Right lobe of liver (tissue), 6 donors: ENCODE data around the gene DUSP6. TPM values are rescaled to one million over a fixed set of nuclear protein-coding genes. Genes with fewer than 3 reads are reported as not detected.
A peak's percentile ranks its signal among the peaks of the same experiment; 100 is the strongest.

Experiments used
- ATAC-seq, 4 donors: fragments of 200-7000 bp; cut with Tn5 transposase; one replicate each; pipeline ENCODE4 v1.9.1; 2020; ENCODE audit warnings: mild to moderate bottlenecking in 4 of 4, moderate library complexity in 4 of 4
- DNase-seq, 3 donors: peaks; one replicate each; pipeline ENCODE4 v3.0.0-alpha.2; 2020
- H3K27ac ChIP-seq, 3 donors: fragments of 200-600 bp; one replicate each; pipeline ENCODE4 v1.8.0; 2022
- H3K27me3 ChIP-seq, 2 donors: fragments of 200-600 bp; one replicate each; pipeline ENCODE4 v1.8.0; 2022
- H3K36me3 ChIP-seq, 4 donors: fragments of 200-600 bp; sonication (generic) in 1 of 4; one replicate each; pipeline versions ENCODE4 v1.5.1 to v1.8.0; 2017 to 2022; ENCODE audit warnings: control low read depth in 1 of 4
- H3K4me1 ChIP-seq, 4 donors: fragments of 200-600 bp; sonication (generic) in 1 of 4; one replicate each; pipeline versions ENCODE4 v1.5.1 to v1.8.0; 2017 to 2022; ENCODE audit warnings: control low read depth in 1 of 4
- H3K4me3 ChIP-seq, 3 donors: fragments of 200-600 bp; one replicate each; pipeline ENCODE4 v1.8.0; 2022
- H3K9me3 ChIP-seq, 4 donors: fragments of 200-600 bp; sonication (generic) in 1 of 4; one replicate each; pipeline versions ENCODE4 v1.5.1 to v1.8.0; 2017 to 2022; ENCODE audit warnings: control low read depth in 1 of 4
- CTCF ChIP-seq, 4 donors: fragments of 200-600 bp in 3 of 4; fragments of 450-650 bp in 1 of 4; IDR thresholded peaks; one replicate each; pipeline versions ENCODE4 v1.5.1 to v1.8.0; 2016 to 2022; ENCODE audit warnings: antibody characterized with exemption in 4 of 4, mild to moderate bottlenecking in 2 of 4
- POLR2A ChIP-seq: fragments of 450-650 bp; IDR thresholded peaks from one replicate; pipeline ENCODE4 v1.6.1; 2017; ENCODE audit warnings: antibody characterized with exemption, mild to moderate bottlenecking
- WGBS: methylation state at CpG from one replicate; pipeline ENCODE4 v1.1.6; 2018; ENCODE audit warnings: low coverage, low lambda C conversion rate; ENCODE audit not compliant: insufficient coverage; ENCODE audit errors: missing lambda C conversion rate; 5-methylcytosine and 5-hydroxymethylcytosine counted together
- intact Hi-C, 2 donors: fragments of 100-400 bp; cut with DNase I; formaldehyde crosslinking; loops; one replicate each; pipeline versions ENCODE4 v1.11.2 to v1.14.1; 2022
- total RNA-seq, 6 experiments: library from RNA; depleted of rRNA in 2 of 6; stranded (reverse); fragments of >200 nt in 2 of 6; fragmentation: NEBNext Ultra II Directional in 3 of 6; extraction: Animal tissue kit (Norgen Biotek cat#: 25700) in 3 of 6; gene quantifications; one replicate each; pipeline versions ENCODE4 v1.1.0 to v1.2.4, GENCODE V29; 2016 to 2023
- donor health status: DM: no; HTN: yes; CAD: no.
- donor health status: DM: no; HTN: no; CAD: no.
- donor health status: DM: no; HTN: no; CAD: no.
- donor health status: DM: no; HTN: yes; CAD: no.
- donor health status: DM: no; HTN: yes; CAD: no.

The DUSP6 gene
- total RNA-seq, 6 experiments from 2014 or later: 24.3 to 139 (median 50.4) TPM

GRCh38 chr12:89333564-89334252 lies 18.6 kb downstream of the DUSP6 start:
- H3K9me3 ChIP-seq: no peaks in the 10 kb centered on the region
- no peaks in the 10 kb centered on the region for H3K27me3 ChIP-seq
- TF ChIP-seq POLR2A: no peak
- no peak for TF ChIP-seq CTCF (IDR thresholded peaks at IDR 0.05)
- H3K4me1 ChIP-seq: peaks cover 0 to 4% (median 0%) of the 10 kb centered on the region in 4 donors
- intact Hi-C loops: no loop called here
- peak; percentile 59 to 91 (median 74) for ATAC-seq
- H3K27ac ChIP-seq: no peak overlapping the region
- H3K4me3 ChIP-seq: no peak overlapping the region
- no peaks in the 10 kb centered on the region for H3K36me3 ChIP-seq
- 37% methylated on average over 3 of the region's 4 CpGs for WGBS
- no peak for DNase-seq

DNA sequence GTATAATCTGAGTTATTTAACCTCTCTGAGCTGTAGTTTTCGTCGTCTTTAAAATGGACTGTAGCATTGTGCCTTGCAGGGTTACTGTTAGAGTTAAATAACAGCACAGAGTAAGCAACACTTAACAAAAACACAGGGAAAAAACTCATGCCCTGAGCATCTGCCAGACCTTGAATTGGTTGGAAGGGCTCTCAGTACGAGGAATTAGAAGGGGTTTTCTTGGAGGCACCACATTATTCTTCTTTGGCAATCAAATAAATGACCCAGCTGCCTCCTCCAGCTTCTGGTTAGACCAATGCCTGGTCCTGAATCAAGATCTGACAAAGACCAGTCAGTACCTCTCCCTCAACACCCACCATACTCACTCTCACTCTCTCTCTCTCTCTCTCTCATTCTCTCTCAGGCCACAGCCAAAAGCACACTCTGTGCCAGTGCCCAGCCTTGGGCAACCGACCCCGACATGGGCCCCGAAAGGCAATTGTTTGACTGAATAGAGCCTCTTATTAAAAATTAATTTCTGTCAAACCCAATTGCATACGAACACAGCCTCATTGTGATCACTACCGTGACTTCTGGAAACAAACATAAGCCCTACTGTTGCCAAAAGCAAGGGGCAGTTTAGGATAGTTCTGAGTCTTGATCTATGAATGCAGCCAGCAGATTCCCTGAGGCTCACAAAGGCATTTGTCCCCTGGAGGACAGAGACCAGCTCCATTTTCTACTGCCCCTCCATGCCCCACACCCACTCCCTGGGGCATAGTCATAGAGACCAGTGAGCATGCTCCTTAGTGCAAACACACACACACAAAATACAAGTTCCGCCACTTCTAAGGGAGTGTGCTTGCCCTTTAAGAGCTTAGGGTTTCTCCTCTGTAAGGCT lies 23.9 kb downstream of the DUSP6 start:
- no peaks in the 10 kb centered on the region for H3K9me3 ChIP-seq
- ATAC-seq (peak in 1 of 4 donors; percentile 32), DNase-seq (no peak)
- no peak overlapping the region for H3K27ac ChIP-seq
- no peaks in the 10 kb centered on the region for H3K4me1 ChIP-seq
- 78% methylated on average over 9 of the region's 9 CpGs for WGBS
- no peaks in the 10 kb centered on the region for H3K27me3 ChIP-seq
- no peak overlapping the region for H3K4me3 ChIP-seq
- intact Hi-C loops: no loop called here
- TF ChIP-seq CTCF (IDR thresholded peaks at IDR 0.05): no peak
- no peak for TF ChIP-seq POLR2A
- no peaks in the 10 kb centered on the region for H3K36me3 ChIP-seq

- Histone ChIP-seq H3K9me3 (no peaks in the 10 kb centered on the region), H3K4me3 (no peak overlapping the region), H3K27me3 (no peaks in the 10 kb centered on the region), H3K36me3 (no peaks in the 10 kb centered on the region), H3K27ac (no peak overlapping the region), H3K4me1 (no peaks in the 10 kb centered on the region)
- intact Hi-C loops: no loop called here
- ATAC-seq: no peak
- WGBS: 74% methylated on average over 8 of the region's 8 CpGs
- DNase-seq: no peak
- TF ChIP-seq CTCF (IDR thresholded peaks at IDR 0.05) (no peak), POLR2A (no peak)
Observed at GRCh38 chr12:89327486-89328094, 24.7 kb downstream of the DUSP6 start.

DNA sequence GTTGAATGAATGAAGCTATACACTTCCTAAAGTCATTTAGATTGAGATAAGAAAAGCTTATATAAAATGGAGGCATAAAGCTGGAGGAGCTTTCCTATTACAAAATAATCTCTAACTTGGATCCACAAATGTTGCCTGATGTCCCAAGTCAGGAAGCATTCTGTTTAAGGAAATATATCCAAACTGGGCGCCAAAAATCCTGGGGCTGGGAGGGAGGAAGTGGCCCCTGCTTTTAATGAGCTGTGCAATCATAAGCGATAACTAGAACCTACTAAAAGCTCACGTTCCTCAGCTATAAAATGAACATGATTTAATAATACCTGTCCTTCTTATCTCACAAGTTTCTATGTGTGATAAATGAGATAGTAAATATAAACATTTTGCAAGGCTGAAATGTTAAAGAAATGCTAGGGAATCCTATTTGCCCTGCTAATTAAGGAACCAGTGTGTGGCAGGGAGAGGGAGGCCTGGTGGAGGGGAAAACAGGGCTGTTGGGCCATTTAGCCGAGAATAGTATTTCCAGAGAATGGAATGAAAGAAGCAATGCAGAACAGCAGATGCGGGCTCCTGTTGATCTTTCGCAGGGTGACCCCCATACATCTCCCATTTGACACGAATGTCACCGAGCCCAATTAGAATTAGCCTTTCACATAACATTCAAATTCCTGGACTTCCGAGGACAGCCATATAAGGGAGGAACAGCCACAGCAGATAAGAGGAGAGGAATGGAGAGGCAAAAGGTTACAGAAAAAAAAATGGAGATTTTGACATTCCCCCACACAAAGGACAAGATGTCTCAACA lies 25.9 kb downstream of the DUSP6 start:
- Histone ChIP-seq H3K27ac (peak overlapping the region in 2 of 3 donors; percentile 17 to 45), H3K27me3 (no peaks in the 10 kb centered on the region), H3K4me3 (no peak overlapping the region), H3K36me3 (no peaks in the 10 kb centered on the region), H3K4me1 (peaks cover 0 to 6% (median 0%) of the 10 kb centered on the region in 4 donors), H3K9me3 (no peaks in the 10 kb centered on the region)
- TF ChIP-seq CTCF (IDR thresholded peaks at IDR 0.05) (no peak), POLR2A (no peak)
- no peak for DNase-seq
- 75% methylated on average over 9 of the region's 9 CpGs for WGBS
- intact Hi-C loops: no loop called here
- peak; percentile 57 to 79 (median 62) for ATAC-seq
